ENCODE results near the gene TTC4.

TTC4 gene

GRCh38 chr1:54706419-54706818 is 9.2 kb upstream of the TTC4 start:
- DNase-seq, result no peak

GRCh38 chr1:54708385-54708784 is 7.3 kb upstream of the TTC4 start:
- no peak for DNase-seq

- no peak for DNase-seq
Observed at GRCh38 chr1:54709547-54710292, 5.9 kb upstream of the TTC4 start.

GRCh38 chr1:54710434-54710833 is 5.2 kb upstream of the TTC4 start:
- no peak for DNase-seq

GRCh38 chr1:54710841-54711240 is 4.8 kb upstream of the TTC4 start:
- DNase-seq, result no peak

GRCh38 chr1:54711536-54711935 is 4.1 kb upstream of the TTC4 start:
- no peak for DNase-seq

GRCh38 chr1:54714881-54715492 is 674 bp upstream of the TTC4 start:
- DNase-seq, result no peak

GRCh38 chr1:54716299-54717047 is 812 bp downstream of the TTC4 start:
- DNase-seq, result peak in 1 of 2 experiments; percentile 7

- no peak for DNase-seq
Observed at GRCh38 chr1:54721719-54722118, 6.1 kb downstream of the TTC4 start.

- no peak for DNase-seq
Observed at GRCh38 chr1:54723985-54724384, 8.3 kb downstream of the TTC4 start.

GRCh38 chr1:54724771-54725170 is 9.1 kb downstream of the TTC4 start:
- DNase-seq, result no peak

- no peak for DNase-seq
Observed at GRCh38 chr1:54728027-54728426, 12.4 kb downstream of the TTC4 start.

GRCh38 chr1:54736685-54737084 is 21.0 kb downstream of the TTC4 start:
- no peak for DNase-seq

GRCh38 chr1:54738244-54738643 is 22.6 kb downstream of the TTC4 start:
- DNase-seq, result no peak

GRCh38 chr1:54741531-54741930 is 25.9 kb downstream of the TTC4 start:
- DNase-seq, result no peak

- no peak for DNase-seq
Observed at GRCh38 chr1:54742282-54742681, 26.6 kb downstream of the TTC4 start.

- DNase-seq, result no peak
Observed at GRCh38 chr1:54743416-54744226, 28.0 kb downstream of the TTC4 start.

GRCh38 chr1:54744696-54745095 is 29.0 kb downstream of the TTC4 start:
- DNase-seq, result no peak

GRCh38 chr1:54745274-54745673 is 29.6 kb downstream of the TTC4 start:
- DNase-seq, result no peak

GRCh38 chr1:54745864-54746263 is 30.2 kb downstream of the TTC4 start:
- no peak for DNase-seq

GRCh38 chr1:54748094-54748835 is 32.6 kb downstream of the TTC4 start:
- DNase-seq, result no peak

- DNase-seq, result no peak
Observed at GRCh38 chr1:54750596-54750995, 34.9 kb downstream of the TTC4 start.

All from SHP77 (cell line).